K562 (cell line): Measurements from ENCODE around the gene DPAGT1. TPM values are rescaled to one million over a fixed set of nuclear protein-coding genes. Genes with fewer than 3 reads are reported as not detected.

Experiments used
- ATAC-seq: fragments of 200-7000 bp; cut with Tn5 transposase; 3 replicates; pipeline ENCODE4 v1.9.1; 2020; ENCODE audit warnings: moderate library complexity
- BruUV-seq: library from RNA; stranded (reverse); fragments of 400-500 nt; replicated peaks from 2 replicates; lab custom pipeline; 2021; lab: Mats Ljungman, UMichigan
- CTCF ChIA-PET: fragments of 300-600 bp; formaldehyde crosslinking; extraction: SDS; loops from one replicate; lab custom pipeline; 2021; ENCODE audit warnings: low intra/inter-chr PET ratio; lab: Yijun Ruan, JAX
- POLR2A ChIA-PET: fragments of 300-600, 350-650 bp; sonication (Branson Sonifier 250); formaldehyde crosslinking; extraction: SDS; loops from one replicate; lab custom pipeline; 2021; ENCODE audit warnings: antibody characterized with exemption, inconsistent platforms; lab: Yijun Ruan, JAX
- DNase-seq, 4 experiments: peaks; one replicate each; pipeline versions ENCODE4 v3.0.0 to v3.0.0-alpha.2; 2011 to 2018; ENCODE audit warnings: low spot score in 3 of 4, mixed read lengths in 3 of 4; ENCODE audit errors: extremely low read depth in 1 of 4
- FAIRE-seq: peaks from 2 replicates; lab custom pipeline; 2011; peaks lifted over from hg19 to GRCh38; lab: Jason Lieb, UNC
- H2AFZ ChIP-seq: 2 replicates; pipeline ENCODE4 v1.6.0; 2011; ENCODE audit warnings: low read depth, low read length, control low read depth, inconsistent platforms
- H3K27ac ChIP-seq: fragments of 200-600 bp; 3 replicates; pipeline ENCODE4 v1.8.0; 2011; ENCODE audit warnings: low read depth, mild to moderate bottlenecking, control low read depth, inconsistent platforms, low read length, moderate library complexity, mixed read lengths; ENCODE audit errors: extremely low read depth
- H3K27me3 ChIP-seq, 2 experiments: fragments of 300-600 bp in 1 of 2; 2 replicates in 1 of 2; 3 replicates in 1 of 2; pipeline versions ENCODE4 v1.6.0 to v1.8.0; 2011; ENCODE audit warnings: inconsistent platforms in 2 of 2, low read length in 2 of 2, mild to moderate bottlenecking in 1 of 2, mixed read lengths in 1 of 2, moderate library complexity in 1 of 2; ENCODE audit not compliant: control insufficient read depth in 2 of 2, insufficient read depth in 2 of 2
- H3K36me3 ChIP-seq: fragments of 300-600 bp; 3 replicates; pipeline ENCODE4 v1.8.0; 2011; ENCODE audit warnings: mild to moderate bottlenecking, low read length, inconsistent platforms; ENCODE audit not compliant: control insufficient read depth, insufficient read depth
- H3K4me1 ChIP-seq, 2 experiments: fragments of 200-600 bp in 1 of 2; replicated peaks in 1 of 2; 2 replicates in 1 of 2; 3 replicates in 1 of 2; pipeline versions ENCODE4 v1.5.1 to v1.8.0; 2011; ENCODE audit warnings: inconsistent platforms in 2 of 2, low read length in 2 of 2, mild to moderate bottlenecking in 1 of 2, mixed read lengths in 1 of 2, moderate library complexity in 1 of 2; ENCODE audit not compliant: control insufficient read depth in 2 of 2, insufficient read depth in 2 of 2
- H3K4me2 ChIP-seq: 2 replicates; pipeline ENCODE4 v1.6.1; 2011; ENCODE audit warnings: low read length, control low read depth, inconsistent platforms, mixed read lengths; ENCODE audit not compliant: insufficient read depth
- H3K4me3 ChIP-seq: fragments of 200-600 bp; sonication (generic), shearing (Covaris generic); 2 replicates; pipeline ENCODE4 v1.5.1; 2016; ENCODE audit warnings: control low read depth, inconsistent platforms
- H3K79me2 ChIP-seq: fragments of 200-600 bp; 3 replicates; pipeline ENCODE4 v1.8.0; 2011; ENCODE audit warnings: low read length, inconsistent platforms; ENCODE audit not compliant: control insufficient read depth, insufficient read depth
- H3K9ac ChIP-seq, 2 experiments: 2 replicates each; pipeline versions ENCODE4 v1.6.0 to v1.6.1; 2011; ENCODE audit warnings: low read depth in 2 of 2, low read length in 2 of 2, control low read depth in 1 of 2, inconsistent platforms in 1 of 2, mild to moderate bottlenecking in 1 of 2, mixed read lengths in 1 of 2; ENCODE audit not compliant: insufficient read depth in 1 of 2
- H3K9me1 ChIP-seq: one replicate; pipeline ENCODE4 v1.6.0; 2011; ENCODE audit warnings: inconsistent platforms, mild to moderate bottlenecking, low read length, moderate library complexity; ENCODE audit not compliant: control insufficient read depth, insufficient read depth
- H3K9me3 ChIP-seq: replicated peaks from 2 replicates; pipeline ENCODE4 v1.5.1; 2011; ENCODE audit warnings: low read depth, low read length, inconsistent platforms; ENCODE audit not compliant: control insufficient read depth, insufficient read depth
- H4K20me1 ChIP-seq: replicated peaks from 2 replicates; pipeline ENCODE4 v1.6.1; 2011; ENCODE audit warnings: low read length, inconsistent platforms, mixed read lengths; ENCODE audit not compliant: control insufficient read depth, insufficient read depth
- CBX5 ChIP-seq: IDR thresholded peaks from 2 replicates; pipeline ENCODE4 v1.6.1; 2014; ENCODE audit warnings: low read depth, borderline replicate concordance
- NRF1 ChIP-seq, 2 experiments: fragments of 450-650 bp; IDR thresholded peaks in 1 of 2; conservative IDR thresholded peaks in 1 of 2; 2 replicates each; pipeline ENCODE4 v1.6.1; 2014; ENCODE audit warnings: mild to moderate bottlenecking in 2 of 2
- PHB ChIP-seq: fragments of 250-450 bp; sonication (Bioruptor Pico); IDR thresholded peaks from 2 replicates; pipeline ENCODE4 v1.5.0; 2021
- RERE ChIP-seq: sonication (generic); formaldehyde crosslinking; IDR thresholded peaks from 2 replicates; pipeline ENCODE4 v1.8.0; 2023; ENCODE audit warnings: missing genetic modification reagents, mild to moderate bottlenecking, borderline replicate concordance
- RFX5 ChIP-seq: IDR thresholded peaks from 2 replicates; pipeline ENCODE4 v1.6.1; 2011; ENCODE audit warnings: low read depth, mild to moderate bottlenecking, improper control_type of control experiment, low read length
- SAFB2 ChIP-seq: fragments of 200-400 bp; formaldehyde crosslinking; IDR thresholded peaks from 2 replicates; pipeline ENCODE4 v1.6.1; 2018; ENCODE audit warnings: borderline replicate concordance, low read length, low read depth, moderate library complexity; ENCODE audit not compliant: severe bottlenecking
- ZNF785 ChIP-seq: fragments of 250-450 bp; sonication (Bioruptor Pico); IDR thresholded peaks from 2 replicates; pipeline ENCODE4 v1.4.0; 2020; ENCODE audit warnings: mild to moderate bottlenecking
- WGBS: fragments of 100-300 bp; shearing (Covaris generic); methylation state at CpG from one replicate; pipeline ENCODE4 v1.1.6; 2016; ENCODE audit warnings: low coverage, mixed read lengths; ENCODE audit not compliant: insufficient coverage; ENCODE audit errors: missing lambda C conversion rate; 5-methylcytosine and 5-hydroxymethylcytosine counted together
- in situ Hi-C: fragments of 300-500 bp; cut with MboI; formaldehyde crosslinking; loops from 4 replicates; pipeline ENCODE4 v1.15.0; 2018; ENCODE audit warnings: inconsistent platforms, mixed read lengths
- intact Hi-C: fragments of 100-400 bp; cut with micrococcal nuclease; formaldehyde crosslinking; loops from 2 replicates; pipeline ENCODE4 v1.14.2; 2022
- polyA plus RNA-seq, 8 experiments: library from polyadenylated mRNA; depleted of rRNA in 4 of 8; stranded (reverse) in 5 of 8; unstranded in 3 of 8; fragments of >200 nt; fragmentation: Nextera tagmentation in 2 of 8; fragmentation: Illumina TruSeq in 1 of 8; extraction: Ambion mirVana in 2 of 8; extraction: Trizol in 1 of 8; gene quantifications; 2 replicates each; pipeline versions ENCODE4 v1.2.1 to v1.2.3, GENCODE V29; 2011 to 2014; ENCODE audit warnings: inconsistent platforms in 1 of 8, missing spikeins in 1 of 8
- total RNA-seq, 7 experiments: library from RNA; depleted of rRNA in 6 of 7; stranded (reverse); fragments of >200 nt in 6 of 7; fragmentation: Illumina TruSeq in 2 of 7; extraction: Trizol in 2 of 7; gene quantifications; 2 replicates each; pipeline versions ENCODE4 v1.2.1 to v1.2.3, GENCODE V29; 2011 to 2021; ENCODE audit warnings: low replicate concordance in 1 of 7
- TF ChIP-seq, protein P1 (sequence below), 2 experiments: fragments of 200-800 bp in 1 of 2; sonication (Bioruptor generic) in 1 of 2; sonication (generic) in 1 of 2; formaldehyde crosslinking in 1 of 2; IDR thresholded peaks in 1 of 2; conservative IDR thresholded peaks in 1 of 2; 2 replicates each; pipeline versions ENCODE4 v1.5.0 to v1.6.1; 2016 to 2020; ENCODE audit warnings: missing compliant biosample characterization in 1 of 2, missing genetic modification characterization in 1 of 2, missing genetic modification reagents in 1 of 2
- TF ChIP-seq, protein P2 (sequence below): sonication (generic); formaldehyde crosslinking; IDR thresholded peaks from 2 replicates; pipeline ENCODE4 v1.8.0; 2022; ENCODE audit warnings: mild to moderate bottlenecking, low read depth, missing genetic modification reagents
- TF ChIP-seq, protein P3 (sequence below): sonication (generic); formaldehyde crosslinking; IDR thresholded peaks from 2 replicates; pipeline ENCODE4 v1.8.0; 2022; ENCODE audit warnings: mild to moderate bottlenecking, missing genetic modification reagents

Gene DPAGT1
- total and polyA plus RNA-seq, 9 of the 15 experiments (the other 6 are each of a cell fraction or from before 2014, with no cell fraction given): 29.9 to 135 (median 85.0) TPM

DNA sequence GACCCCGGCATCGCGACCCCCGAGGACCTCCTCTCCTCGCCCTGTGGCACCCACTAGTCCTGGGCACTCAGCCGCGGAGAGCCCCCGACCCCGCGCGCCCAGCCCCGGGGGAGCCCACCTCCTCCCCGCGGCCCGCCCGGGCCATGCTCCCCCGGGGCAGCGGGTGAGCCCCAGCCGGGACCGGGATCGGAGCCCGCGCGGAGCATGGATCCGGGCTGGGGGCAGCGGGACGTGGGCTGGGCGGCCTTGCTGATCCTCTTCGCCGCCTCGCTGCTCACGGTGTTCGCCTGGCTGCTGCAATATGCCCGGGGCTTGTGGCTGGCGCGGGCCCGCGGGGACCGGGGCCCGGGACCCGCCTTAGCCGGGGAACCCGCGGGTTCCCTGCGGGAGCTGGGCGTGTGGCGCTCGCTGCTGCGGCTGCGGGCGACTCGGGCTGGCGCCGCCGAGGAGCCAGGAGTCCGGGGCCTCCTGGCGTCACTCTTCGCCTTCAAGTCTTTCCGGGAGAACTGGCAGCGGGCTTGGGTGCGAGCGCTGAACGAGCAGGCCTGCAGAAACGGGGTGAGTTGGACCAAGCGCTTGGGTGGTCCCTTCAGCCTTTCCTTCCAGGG lies 6.0 kb upstream of the DPAGT1 start:
- peak overlapping the region; percentile 71 to 94 for H3K9ac ChIP-seq
- peak overlapping the region; percentile 94 for H3K4me3 ChIP-seq
- POLR2A ChIA-PET: interaction anchor here (0.6 to 5.8 kb wide), 17 partner anchors 11 to 267 kb away, joined by 3 to 75 read pairs (median 4); partner anchors contain the start of genes HMBS, RPS25 and TRAPPC4
- no peaks in the 10 kb centered on the region for H3K27me3 ChIP-seq
- H3K27ac ChIP-seq: peak overlapping the region; percentile 83
- H3K4me1 ChIP-seq: peaks cover 39 to 43% of the 10 kb centered on the region in 2 experiments
- peaks cover 18% of the 10 kb centered on the region for H4K20me1 ChIP-seq
- peak overlapping the region; percentile 64 for H2AFZ ChIP-seq
- in situ Hi-C loops: no loop called here
- FAIRE-seq: no peak
- ATAC-seq: peak; percentile 33
- no peaks in the 10 kb centered on the region for H3K9me3 ChIP-seq
- peaks cover 39% of the 10 kb centered on the region; the same call in 2 of the 3 replicates for H3K36me3 ChIP-seq
- WGBS: under 1% methylated on average over 40 of the region's 65 CpGs
- CTCF ChIA-PET: interaction anchor here (1.0 kb wide), 1 partner anchor 216 kb away, joined by 3 read pairs; no protein-coding TSS in a partner anchor
- H3K9me1 ChIP-seq: no peaks in the 10 kb centered on the region
- BruUV-seq: no TSS peak
- peaks cover 44% of the 10 kb centered on the region for H3K79me2 ChIP-seq
- peak overlapping the region; percentile 99 for H3K4me2 ChIP-seq
- intact Hi-C loops: loop anchor here (5.0 kb wide), 1 partner anchor 270 kb away; no protein-coding TSS in a partner anchor
- peak in 2 of 4 experiments; percentile 16 to 41 for DNase-seq
- TF ChIP-seq PHB: no peak
- no peak for TF ChIP-seq ZNF785 (CRISPR knock-in tag)
- TF ChIP-seq RERE: no peak
- TF ChIP-seq, protein P1, sequence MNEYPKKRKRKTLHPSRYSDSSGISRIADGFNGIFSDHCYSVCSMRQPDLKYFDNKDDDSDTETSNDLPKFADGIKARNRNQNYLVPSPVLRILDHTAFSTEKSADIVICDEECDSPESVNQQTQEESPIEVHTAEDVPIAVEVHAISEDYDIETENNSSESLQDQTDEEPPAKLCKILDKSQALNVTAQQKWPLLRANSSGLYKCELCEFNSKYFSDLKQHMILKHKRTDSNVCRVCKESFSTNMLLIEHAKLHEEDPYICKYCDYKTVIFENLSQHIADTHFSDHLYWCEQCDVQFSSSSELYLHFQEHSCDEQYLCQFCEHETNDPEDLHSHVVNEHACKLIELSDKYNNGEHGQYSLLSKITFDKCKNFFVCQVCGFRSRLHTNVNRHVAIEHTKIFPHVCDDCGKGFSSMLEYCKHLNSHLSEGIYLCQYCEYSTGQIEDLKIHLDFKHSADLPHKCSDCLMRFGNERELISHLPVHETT (CRISPR knock-in tag; conservative IDR thresholded peaks at IDR 0.05 in 1 of 2, IDR thresholded peaks at IDR 0.05 in 1 of 2): no peak; a peak in 1 of 4 replicates
- TF ChIP-seq CBX5: no peak
- TF ChIP-seq NRF1 (conservative IDR thresholded peaks at IDR 0.05 in 1 of 2, IDR thresholded peaks at IDR 0.05 in 1 of 2): peak in 1 of 2 experiments; percentile 42; a peak in 3 of 4 replicates
- no peak for TF ChIP-seq RFX5
- TF ChIP-seq, protein P2, sequence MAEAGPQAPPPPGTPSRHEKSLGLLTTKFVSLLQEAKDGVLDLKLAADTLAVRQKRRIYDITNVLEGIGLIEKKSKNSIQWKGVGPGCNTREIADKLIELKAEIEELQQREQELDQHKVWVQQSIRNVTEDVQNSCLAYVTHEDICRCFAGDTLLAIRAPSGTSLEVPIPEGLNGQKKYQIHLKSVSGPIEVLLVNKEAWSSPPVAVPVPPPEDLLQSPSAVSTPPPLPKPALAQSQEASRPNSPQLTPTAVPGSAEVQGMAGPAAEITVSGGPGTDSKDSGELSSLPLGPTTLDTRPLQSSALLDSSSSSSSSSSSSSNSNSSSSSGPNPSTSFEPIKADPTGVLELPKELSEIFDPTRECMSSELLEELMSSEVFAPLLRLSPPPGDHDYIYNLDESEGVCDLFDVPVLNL (CRISPR knock-in tag): no peak
- TF ChIP-seq, protein P3, sequence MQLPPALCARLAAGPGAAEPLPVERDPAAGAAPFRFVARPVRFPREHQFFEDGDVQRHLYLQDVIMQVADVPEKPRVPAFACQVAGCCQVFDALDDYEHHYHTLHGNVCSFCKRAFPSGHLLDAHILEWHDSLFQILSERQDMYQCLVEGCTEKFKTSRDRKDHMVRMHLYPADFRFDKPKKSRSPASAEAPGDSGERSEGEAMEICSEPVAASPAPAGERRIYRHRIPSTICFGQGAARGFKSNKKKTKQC: peak; percentile 18; the same call in 1 of the 2 replicates
- TF ChIP-seq SAFB2: no peak
